ENCODE data around the gene RNF135. TPM values are rescaled to one million over a fixed set of nuclear protein-coding genes. Genes with fewer than 3 reads are reported as not detected.
"Not testable (repeated sequence)": the region's sequence is repeated elsewhere in the genome, so short reads cannot be mapped to it uniquely, and the experiment has no call there.

RNF135 gene
- polyA plus RNA-seq, 1 donor (not counting 4 experiments of a cell fraction or from before 2014, with no cell fraction given) = 13.6 TPM

- FAIRE-seq = no peak
- DNase-seq (ENCODE audit: low read depth, low spot score) = no peak
- Histone ChIP-seq H3K4me2 (ENCODE audit: control insufficient read depth, extremely low read depth, insufficient read depth, low read depth, low read length) (no peak overlapping the region), H3K4me3 (ENCODE audit: control insufficient read depth in 2 of 3, extremely low read depth in 1 of 3, insufficient read depth in 2 of 3, low read depth in 1 of 3, low read length in 3 of 3) (no peak overlapping the region), H3K27me3 (ENCODE audit: control insufficient read depth, extremely low read depth, insufficient read depth, low read length) (no peaks in the 10 kb centered on the region), H3K9me1 (ENCODE audit: control insufficient read depth, extremely low read depth, insufficient read depth, low read length) (no peaks in the 10 kb centered on the region), H3K27ac (ENCODE audit: control insufficient read depth, insufficient read depth, low read length) (no peak overlapping the region), H3K79me2 (ENCODE audit: control insufficient read depth, insufficient read depth, low read length) (no peaks in the 10 kb centered on the region), H3K36me3 (ENCODE audit: control insufficient read depth in 2 of 2, extremely low read depth in 1 of 2, insufficient read depth in 2 of 2, low read length in 2 of 2) (no peaks in the 10 kb centered on the region), H3K4me1 (ENCODE audit: control insufficient read depth, extremely low read depth, insufficient read depth, low read length) (no peaks in the 10 kb centered on the region), H4K20me1 (ENCODE audit: control insufficient read depth, extremely low read depth, insufficient read depth, low read length) (no peaks in the 10 kb centered on the region), H2AFZ (ENCODE audit: control insufficient read depth, low read length) (no peak overlapping the region), H3K9me3 (ENCODE audit: control insufficient read depth, low read depth, low read length) (no peaks in the 10 kb centered on the region), H3K9ac (ENCODE audit: control insufficient read depth, extremely low read depth, insufficient read depth, low read length) (no peak overlapping the region)
- dilution Hi-C loops (cut with MboI; ENCODE audit: extremely low pct_ligation_motif_present, low sequenced_read_pairs) = no loop called here
- no peak for TF ChIP-seq CTCF (optimal IDR thresholded peaks at IDR 0.05 in 1 of 3, IDR thresholded peaks at IDR 0.05 in 1 of 3, conservative IDR thresholded peaks at IDR 0.05 in 1 of 3; ENCODE audit: extremely low read depth in 1 of 3, insufficient read depth in 2 of 3, low read length in 3 of 3)
- TF ChIP-seq EZH2 (IDR thresholded peaks at IDR 0.05; ENCODE audit: low read length) = no peak
Observed at GRCh38 chr17:30964876-30965275, 6.0 kb upstream of the RNF135 start.

- Histone ChIP-seq H3K4me2 (ENCODE audit: control insufficient read depth, extremely low read depth, insufficient read depth, low read depth, low read length) (no peak overlapping the region), H3K9me3 (ENCODE audit: control insufficient read depth, low read depth, low read length) (no peaks in the 10 kb centered on the region), H3K4me3 (ENCODE audit: control insufficient read depth in 2 of 3, extremely low read depth in 1 of 3, insufficient read depth in 2 of 3, low read depth in 1 of 3, low read length in 3 of 3) (no peak overlapping the region), H3K9me1 (ENCODE audit: control insufficient read depth, extremely low read depth, insufficient read depth, low read length) (no peaks in the 10 kb centered on the region), H3K9ac (ENCODE audit: control insufficient read depth, extremely low read depth, insufficient read depth, low read length) (no peak overlapping the region), H3K27me3 (ENCODE audit: control insufficient read depth, extremely low read depth, insufficient read depth, low read length) (no peaks in the 10 kb centered on the region), H2AFZ (ENCODE audit: control insufficient read depth, low read length) (no peak overlapping the region), H3K79me2 (ENCODE audit: control insufficient read depth, insufficient read depth, low read length) (no peaks in the 10 kb centered on the region), H3K4me1 (ENCODE audit: control insufficient read depth, extremely low read depth, insufficient read depth, low read length) (no peaks in the 10 kb centered on the region), H4K20me1 (ENCODE audit: control insufficient read depth, extremely low read depth, insufficient read depth, low read length) (no peaks in the 10 kb centered on the region), H3K36me3 (ENCODE audit: control insufficient read depth in 2 of 2, extremely low read depth in 1 of 2, insufficient read depth in 2 of 2, low read length in 2 of 2) (no peaks in the 10 kb centered on the region), H3K27ac (ENCODE audit: control insufficient read depth, insufficient read depth, low read length) (no peak overlapping the region)
- FAIRE-seq = no peak
- TF ChIP-seq EZH2 (IDR thresholded peaks at IDR 0.05; ENCODE audit: low read length) (no peak), CTCF (optimal IDR thresholded peaks at IDR 0.05 in 1 of 3, IDR thresholded peaks at IDR 0.05 in 1 of 3, conservative IDR thresholded peaks at IDR 0.05 in 1 of 3; ENCODE audit: extremely low read depth in 1 of 3, insufficient read depth in 2 of 3, low read length in 3 of 3) (no peak)
- no peak for DNase-seq (ENCODE audit: low read depth, low spot score)
- dilution Hi-C loops (cut with MboI; ENCODE audit: extremely low pct_ligation_motif_present, low sequenced_read_pairs) = no loop called here
Observed at GRCh38 chr17:30965686-30966085, 5.2 kb upstream of the RNF135 start.

- H2AFZ ChIP-seq (ENCODE audit: control insufficient read depth, low read length); H3K27me3 ChIP-seq (ENCODE audit: control insufficient read depth, extremely low read depth, insufficient read depth, low read length); H3K9me3 ChIP-seq (ENCODE audit: control insufficient read depth, low read depth, low read length); FAIRE-seq; H3K9me1 ChIP-seq (ENCODE audit: control insufficient read depth, extremely low read depth, insufficient read depth, low read length); H3K4me3 ChIP-seq (ENCODE audit: control insufficient read depth in 2 of 3, extremely low read depth in 1 of 3, insufficient read depth in 2 of 3, low read depth in 1 of 3, low read length in 3 of 3); H3K27ac ChIP-seq (ENCODE audit: control insufficient read depth, insufficient read depth, low read length); H3K36me3 ChIP-seq (ENCODE audit: control insufficient read depth in 2 of 2, extremely low read depth in 1 of 2, insufficient read depth in 2 of 2, low read length in 2 of 2); H3K4me1 ChIP-seq (ENCODE audit: control insufficient read depth, extremely low read depth, insufficient read depth, low read length); H3K4me2 ChIP-seq (ENCODE audit: control insufficient read depth, extremely low read depth, insufficient read depth, low read depth, low read length); dilution Hi-C loops (cut with MboI; ENCODE audit: extremely low pct_ligation_motif_present, low sequenced_read_pairs); H3K79me2 ChIP-seq (ENCODE audit: control insufficient read depth, insufficient read depth, low read length); H3K9ac ChIP-seq (ENCODE audit: control insufficient read depth, extremely low read depth, insufficient read depth, low read length); H4K20me1 ChIP-seq (ENCODE audit: control insufficient read depth, extremely low read depth, insufficient read depth, low read length); DNase-seq (ENCODE audit: low read depth, low spot score): not testable (repeated sequence)
Observed at GRCh38 chr17:30967911-30968310, 2.9 kb upstream of the RNF135 start.
